Transverse colon (tissue), 4 donors: ENCODE data around the gene ATG13.

Source experiments
- CTCF ChIP-seq, 5 experiments: fragments of 200-600 bp in 3 of 5; fragments of 450-650 bp in 2 of 5; sonication (generic) in 3 of 5; IDR thresholded peaks; 1 replicate in 2 of 5; 2 replicates in 3 of 5; pipeline ENCODE4 v1.5.1; 2016 to 2017; ENCODE audit warnings: antibody characterized with exemption in 5 of 5, inconsistent platforms in 3 of 5, mild to moderate bottlenecking in 2 of 5, moderate library complexity in 1 of 5
- EP300 ChIP-seq: sonication (generic); formaldehyde crosslinking; IDR thresholded peaks from one replicate; pipeline ENCODE4 v1.6.1; 2017; ENCODE audit warnings: antibody characterized with exemption, low read depth
- POLR2A ChIP-seq: fragments of 450-650 bp; IDR thresholded peaks from one replicate; pipeline ENCODE4 v1.6.1; 2016; ENCODE audit warnings: antibody characterized with exemption, mild to moderate bottlenecking, moderate library complexity
- POLR2AphosphoS5 ChIP-seq, 3 donors: sonication (generic); formaldehyde crosslinking; IDR thresholded peaks; one replicate each; pipeline ENCODE4 v1.6.1; 2016; ENCODE audit warnings: antibody characterized with exemption in 3 of 3

- TF ChIP-seq CTCF (IDR thresholded peaks at IDR 0.05) (no peak), EP300 (no peak), POLR2A (no peak), POLR2AphosphoS5 (IDR thresholded peaks at IDR 0.05) (no peak)
Observed at GRCh38 chr11:46723359-46723680, 106.0 kb downstream of the ATG13 start.
